Heart left ventricle (tissue), 13 donors: ENCODE measurements around the gene TMTC2.

Source experiments
- POLR2A ChIP-seq, 2 donors: fragments of 450-650 bp; IDR thresholded peaks; one replicate each; pipeline ENCODE4 v1.6.1; 2017; ENCODE audit warnings: antibody characterized with exemption in 2 of 2, mild to moderate bottlenecking in 2 of 2, moderate library complexity in 2 of 2
- TF ChIP-seq, protein P1 (sequence below), 12 donors: fragments of 200-600 bp; sonication (generic) in 4 of 12; IDR thresholded peaks; one replicate each; pipeline versions ENCODE4 v1.5.0 to v1.8.0; 2018 to 2022; ENCODE audit warnings: antibody characterized with exemption in 12 of 12, mild to moderate bottlenecking in 5 of 12
- donor health status: ischemic (EF 13 %, LVEDD 7.1; RV severe dilation, severe dysfunction).
- donor health status: DM: no; HTN: yes; CAD: no.
- donor health status: DM: no; HTN: no; CAD: no.
- donor health status: ischemic (EF 25% LVEDD 6.9; RV normal size, moderate dysfunction).
- donor health status: ischemic (EF 25% LVEDD 5.7; RV mildly dilated, moderate dysfunction).
- donor health status: ischemic (EF 35%, LVEDD 5.7; RV mildly dilated, moderate dysfunction).
- donor health status: nonischemic (EF 11% LVEDD 7.7; RV severe dilation, severe dysfunction).
- donor health status: DM: yes; HTN: yes; CAD: no.
- donor health status: PGD.
- donor health status: ischemic (EF 29% LVEDD 5.4; RV normal size, mild dysfunction).
- donor health status: nonischemic (EF 23%, LVEDD 6.1; RV moderate dilation, normal function).

DNA sequence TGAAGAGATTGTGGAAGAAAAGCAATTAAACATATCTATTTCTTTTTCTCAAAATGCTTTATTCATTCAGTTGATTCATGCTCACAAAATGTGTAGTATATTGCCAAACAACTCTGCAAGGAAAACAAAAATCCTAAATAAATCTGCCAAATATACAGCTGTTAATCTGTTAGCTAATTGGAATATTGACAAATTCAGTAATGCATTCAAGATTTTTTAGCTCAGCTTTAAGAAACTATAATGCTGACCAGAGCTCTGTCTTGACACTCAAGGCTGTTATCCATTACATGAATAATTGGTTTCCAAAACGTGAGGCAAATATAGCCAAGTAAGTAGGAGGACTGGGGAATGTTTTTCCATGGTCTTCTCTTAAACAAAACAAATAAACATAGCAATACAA lies 146.8 kb downstream of the TMTC2 start:
- TF ChIP-seq, protein P1, sequence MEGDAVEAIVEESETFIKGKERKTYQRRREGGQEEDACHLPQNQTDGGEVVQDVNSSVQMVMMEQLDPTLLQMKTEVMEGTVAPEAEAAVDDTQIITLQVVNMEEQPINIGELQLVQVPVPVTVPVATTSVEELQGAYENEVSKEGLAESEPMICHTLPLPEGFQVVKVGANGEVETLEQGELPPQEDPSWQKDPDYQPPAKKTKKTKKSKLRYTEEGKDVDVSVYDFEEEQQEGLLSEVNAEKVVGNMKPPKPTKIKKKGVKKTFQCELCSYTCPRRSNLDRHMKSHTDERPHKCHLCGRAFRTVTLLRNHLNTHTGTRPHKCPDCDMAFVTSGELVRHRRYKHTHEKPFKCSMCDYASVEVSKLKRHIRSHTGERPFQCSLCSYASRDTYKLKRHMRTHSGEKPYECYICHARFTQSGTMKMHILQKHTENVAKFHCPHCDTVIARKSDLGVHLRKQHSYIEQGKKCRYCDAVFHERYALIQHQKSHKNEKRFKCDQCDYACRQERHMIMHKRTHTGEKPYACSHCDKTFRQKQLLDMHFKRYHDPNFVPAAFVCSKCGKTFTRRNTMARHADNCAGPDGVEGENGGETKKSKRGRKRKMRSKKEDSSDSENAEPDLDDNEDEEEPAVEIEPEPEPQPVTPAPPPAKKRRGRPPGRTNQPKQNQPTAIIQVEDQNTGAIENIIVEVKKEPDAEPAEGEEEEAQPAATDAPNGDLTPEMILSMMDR (IDR thresholded peaks at IDR 0.05): no peak
- no peak for TF ChIP-seq POLR2A (IDR thresholded peaks at IDR 0.05)
